Measurements from ENCODE around the gene STIM2.
A peak's percentile ranks its signal among the peaks of the same experiment; 100 is the strongest.

The STIM2 gene

GRCh38 chr4:27018076-27018475 is 157.4 kb downstream of the STIM2 start:
- Histone ChIP-seq H4K20me1 (ENCODE audit: insufficient read depth, low read length, poor library complexity, severe bottlenecking) (no peaks in the 10 kb centered on the region), H3K4me1 (ENCODE audit: insufficient read depth, low read length, poor library complexity, severe bottlenecking) (peaks cover 18% of the 10 kb centered on the region), H3K9me2 (replicated peaks; ENCODE audit: low read depth, low read length) (no peaks in the 10 kb centered on the region), H2AFZ (ENCODE audit: low read length) (no peak overlapping the region), H3K9ac (ENCODE audit: low read depth, low read length, poor library complexity, severe bottlenecking) (no peak overlapping the region), H3K4me2 (ENCODE audit: low read depth, low read length, poor library complexity, severe bottlenecking) (peak overlapping the region; percentile 29), H3K36me3 (ENCODE audit: insufficient read depth, low read length) (peaks cover 25% of the 10 kb centered on the region; the same call in 1 of the 2 replicates), H3F3A (ENCODE audit: low read depth) (no peaks in the 10 kb centered on the region), H3K27me3 (ENCODE audit: insufficient read depth, low read length, poor library complexity, severe bottlenecking) (no peaks in the 10 kb centered on the region), H3K4me3 (ENCODE audit: low read length, poor library complexity, severe bottlenecking) (no peak overlapping the region), H3K9me3 (ENCODE audit: insufficient read depth, low read depth, low read length) (peaks cover 4% of the 10 kb centered on the region; the same call in 1 of the 2 replicates), H3K79me2 (ENCODE audit: insufficient read depth, low read length) (no peaks in the 10 kb centered on the region; the same call in 1 of the 2 replicates)
- TF ChIP-seq EZH2phosphoT487 (IDR thresholded peaks at IDR 0.05; ENCODE audit: borderline replicate concordance) = no peak
- no peak for TF ChIP-seq CTCF (conservative IDR thresholded peaks at IDR 0.05; ENCODE audit: low read length)

- peaks cover 18% of the 10 kb centered on the region for H3K4me1 ChIP-seq (ENCODE audit: insufficient read depth, low read length, poor library complexity, severe bottlenecking)
- H3F3A ChIP-seq (ENCODE audit: low read depth) = no peaks in the 10 kb centered on the region
- H4K20me1 ChIP-seq (ENCODE audit: insufficient read depth, low read length, poor library complexity, severe bottlenecking) = no peaks in the 10 kb centered on the region
- H3K9me2 ChIP-seq (replicated peaks; ENCODE audit: low read depth, low read length) = no peaks in the 10 kb centered on the region
- H3K4me3 ChIP-seq (ENCODE audit: low read length, poor library complexity, severe bottlenecking) = no peak overlapping the region
- no peaks in the 10 kb centered on the region; the same call in 1 of the 2 replicates for H3K79me2 ChIP-seq (ENCODE audit: insufficient read depth, low read length)
- no peak overlapping the region for H3K4me2 ChIP-seq (ENCODE audit: low read depth, low read length, poor library complexity, severe bottlenecking)
- H3K9me3 ChIP-seq (ENCODE audit: insufficient read depth, low read depth, low read length) = peaks cover 4% of the 10 kb centered on the region; the same call in 1 of the 2 replicates
- no peak overlapping the region for H2AFZ ChIP-seq (ENCODE audit: low read length)
- H3K27me3 ChIP-seq (ENCODE audit: insufficient read depth, low read length, poor library complexity, severe bottlenecking) = no peaks in the 10 kb centered on the region
- TF ChIP-seq CTCF (conservative IDR thresholded peaks at IDR 0.05; ENCODE audit: low read length) (no peak), EZH2phosphoT487 (IDR thresholded peaks at IDR 0.05; ENCODE audit: borderline replicate concordance) (no peak)
- peaks cover 25% of the 10 kb centered on the region; the same call in 1 of the 2 replicates for H3K36me3 ChIP-seq (ENCODE audit: insufficient read depth, low read length)
- no peak overlapping the region for H3K9ac ChIP-seq (ENCODE audit: low read depth, low read length, poor library complexity, severe bottlenecking)
These were observed 158.3 kb downstream of the STIM2 start for GRCh38 chr4:27018910-27019309.

- H3K9me2 ChIP-seq (replicated peaks; ENCODE audit: low read depth, low read length) = no peaks in the 10 kb centered on the region
- no peak overlapping the region for H2AFZ ChIP-seq (ENCODE audit: low read length)
- peaks cover 4% of the 10 kb centered on the region; the same call in 1 of the 2 replicates for H3K9me3 ChIP-seq (ENCODE audit: insufficient read depth, low read depth, low read length)
- TF ChIP-seq EZH2phosphoT487 (IDR thresholded peaks at IDR 0.05; ENCODE audit: borderline replicate concordance) (no peak), CTCF (conservative IDR thresholded peaks at IDR 0.05; ENCODE audit: low read length) (no peak)
- no peaks in the 10 kb centered on the region for H3F3A ChIP-seq (ENCODE audit: low read depth)
- H3K9ac ChIP-seq (ENCODE audit: low read depth, low read length, poor library complexity, severe bottlenecking) = no peak overlapping the region
- H3K4me1 ChIP-seq (ENCODE audit: insufficient read depth, low read length, poor library complexity, severe bottlenecking) = peaks cover 18% of the 10 kb centered on the region
- H3K27me3 ChIP-seq (ENCODE audit: insufficient read depth, low read length, poor library complexity, severe bottlenecking) = no peaks in the 10 kb centered on the region
- no peak overlapping the region for H3K4me2 ChIP-seq (ENCODE audit: low read depth, low read length, poor library complexity, severe bottlenecking)
- H4K20me1 ChIP-seq (ENCODE audit: insufficient read depth, low read length, poor library complexity, severe bottlenecking) = no peaks in the 10 kb centered on the region
- H3K4me3 ChIP-seq (ENCODE audit: low read length, poor library complexity, severe bottlenecking) = no peak overlapping the region
- H3K79me2 ChIP-seq (ENCODE audit: insufficient read depth, low read length) = no peaks in the 10 kb centered on the region; the same call in 1 of the 2 replicates
- peaks cover 25% of the 10 kb centered on the region; the same call in 1 of the 2 replicates for H3K36me3 ChIP-seq (ENCODE audit: insufficient read depth, low read length)
These were observed 159.1 kb downstream of the STIM2 start for GRCh38 chr4:27019766-27020165.
